ENCODE measurements around the gene SEMA3E.
A peak's percentile ranks its signal among the peaks of the same experiment; 100 is the strongest.

- TF ChIP-seq CTCF (tag by site-specific recombination; IDR thresholded peaks at IDR 0.05) (peak; percentile 31; the same call in 1 of the 2 replicates), SP2 (tag by site-specific recombination; IDR thresholded peaks at IDR 0.05) (no peak), RBAK (tag by site-specific recombination; IDR thresholded peaks at IDR 0.05) (no peak), ZNF514 (tag by site-specific recombination; IDR thresholded peaks at IDR 0.05) (no peak), ZNF670 (tag by site-specific recombination; IDR thresholded peaks at IDR 0.05; ENCODE audit: low read depth) (no peak), ZNF530 (tag by site-specific recombination; IDR thresholded peaks at IDR 0.05; ENCODE audit: low read depth) (no peak), ZNF121 (tag by site-specific recombination; IDR thresholded peaks at IDR 0.05) (no peak), ZBTB7A (tag by site-specific recombination; IDR thresholded peaks at IDR 0.05; ENCODE audit: low read depth) (no peak), ZNF629 (tag by site-specific recombination; IDR thresholded peaks at IDR 0.05) (no peak), ATF2 (tag by site-specific recombination; IDR thresholded peaks at IDR 0.05; ENCODE audit: low read depth) (no peak), PATZ1 (tag by site-specific recombination; IDR thresholded peaks at IDR 0.05) (no peak), SETDB1 (IDR thresholded peaks at IDR 0.05; ENCODE audit: insufficient read length, low read length) (no peak), ZNF423 (tag by site-specific recombination; IDR thresholded peaks at IDR 0.05) (no peak), KLF16 (tag by site-specific recombination; IDR thresholded peaks at IDR 0.05) (no peak)
Observed at GRCh38 chr7:83655951-83656556, 7.1 kb upstream of the SEMA3E start.
